Activated T-cell treated with anti-CD3 and anti-CD28 coated beads for 48 hours (primary cell): ENCODE data around the gene RAD51D.
"Not testable (repeated sequence)": the region's sequence is repeated elsewhere in the genome, so short reads cannot be mapped to it uniquely, and the experiment has no call there.

ENCODE experiments used
- DNase-seq: peaks from one replicate; pipeline ENCODE4 v3.0.0-alpha.2; 2020; ENCODE audit warnings: low read depth

The RAD51D gene

GRCh38 chr17:35090707-35091106 is 29.0 kb downstream of the RAD51D start:
- not testable (repeated sequence) for DNase-seq

- no peak for DNase-seq
Observed at GRCh38 chr17:35089586-35090296, 29.9 kb downstream of the RAD51D start.

- peak; percentile 95 for DNase-seq
Observed at GRCh38 chr17:35088881-35089585, 30.6 kb downstream of the RAD51D start.

- no peak for DNase-seq
Observed at GRCh38 chr17:35088356-35088880, 31.2 kb downstream of the RAD51D start.

DNA sequence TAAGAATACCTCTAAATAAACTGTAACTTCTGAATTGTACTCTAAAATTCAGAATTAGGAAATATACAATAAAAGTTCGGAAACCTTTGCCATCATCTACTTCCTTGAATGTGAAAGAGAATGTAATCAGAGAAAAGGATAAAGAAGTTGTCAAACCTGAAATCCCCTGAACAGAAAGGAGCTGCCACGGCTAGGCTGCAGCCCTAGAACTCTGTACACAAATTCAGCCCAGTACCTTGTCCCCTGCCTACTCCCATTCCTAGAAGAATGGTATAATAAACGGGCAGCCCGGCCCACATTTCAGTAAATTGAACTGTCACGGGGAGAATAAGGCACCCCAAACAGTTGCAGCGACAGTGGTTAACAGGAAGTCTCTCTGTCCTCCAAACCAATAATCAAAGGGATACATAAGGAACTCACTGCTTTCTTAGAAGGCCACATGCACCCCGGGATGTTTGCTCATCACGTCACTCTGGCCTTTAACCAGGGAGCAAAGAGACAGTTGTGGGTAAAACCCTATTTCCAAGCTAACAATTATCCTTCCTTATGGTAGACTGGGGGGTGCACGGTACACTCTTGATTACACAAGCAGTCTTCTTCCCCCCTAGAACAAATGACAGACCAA is 31.8 kb downstream of the RAD51D start:
- no peak for DNase-seq

DNA sequence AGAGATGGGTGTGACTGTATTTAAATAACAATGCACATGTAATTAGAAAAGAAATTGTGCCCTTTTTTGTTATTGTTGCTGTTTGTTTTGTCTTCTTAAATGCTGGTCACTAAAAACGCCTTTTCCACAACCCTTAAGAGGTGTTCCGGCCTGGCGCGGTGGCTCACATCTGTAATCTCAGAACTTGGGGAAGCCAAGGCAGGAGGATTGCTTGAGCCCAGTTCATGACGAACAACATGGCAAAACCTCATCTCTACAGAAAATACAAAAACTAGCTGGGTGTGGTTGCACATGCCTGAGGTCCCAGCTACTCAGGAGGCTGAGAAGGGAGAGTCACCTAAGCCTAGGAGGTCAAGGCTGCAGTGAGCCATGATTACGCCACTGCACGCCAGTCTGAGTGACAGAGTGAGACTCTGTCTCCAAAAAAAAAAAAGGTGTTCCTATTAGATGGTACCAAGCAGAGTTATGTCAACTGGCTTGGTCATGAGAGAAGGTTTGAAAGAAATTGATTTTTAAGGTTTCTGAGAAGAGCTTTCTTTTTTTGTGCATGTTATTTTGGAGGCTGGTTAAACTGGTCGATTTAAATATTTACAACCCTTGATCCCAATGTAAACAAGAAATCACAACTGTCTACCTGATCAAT is 32.6 kb downstream of the RAD51D start:
- DNase-seq: no peak

- DNase-seq: no peak
Observed at GRCh38 chr17:35086164-35086563, 33.5 kb downstream of the RAD51D start.

- no peak for DNase-seq
Observed at GRCh38 chr17:35084987-35085386, 34.7 kb downstream of the RAD51D start.

DNA sequence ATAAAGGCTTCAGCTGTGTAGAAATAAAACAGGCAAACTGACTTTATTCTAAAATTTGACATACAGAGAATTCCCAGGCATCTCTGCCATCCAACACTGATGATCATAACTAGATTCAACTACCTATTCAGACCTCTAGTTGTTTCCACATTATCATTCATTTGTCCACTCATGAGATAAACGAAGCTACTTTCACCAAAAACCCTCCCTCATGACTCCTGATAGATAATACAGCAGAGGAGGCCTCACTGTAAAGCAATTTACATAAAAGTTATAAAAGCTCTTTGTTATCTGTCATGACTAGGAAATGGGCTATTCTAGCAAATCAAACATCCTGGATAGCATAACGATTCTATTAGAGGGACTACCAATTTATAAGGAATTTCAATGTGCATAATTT is 36.6 kb downstream of the RAD51D start:
- no peak for DNase-seq

- no peak for DNase-seq
Observed at GRCh38 chr17:35082073-35082657, 37.5 kb downstream of the RAD51D start.

- no peak for DNase-seq
Observed at GRCh38 chr17:35081638-35082037, 38.0 kb downstream of the RAD51D start.

- no peak for DNase-seq
Observed at GRCh38 chr17:35080536-35080935, 39.1 kb downstream of the RAD51D start.

- DNase-seq: no peak
Observed at GRCh38 chr17:35079547-35080423, 39.9 kb downstream of the RAD51D start.

DNA sequence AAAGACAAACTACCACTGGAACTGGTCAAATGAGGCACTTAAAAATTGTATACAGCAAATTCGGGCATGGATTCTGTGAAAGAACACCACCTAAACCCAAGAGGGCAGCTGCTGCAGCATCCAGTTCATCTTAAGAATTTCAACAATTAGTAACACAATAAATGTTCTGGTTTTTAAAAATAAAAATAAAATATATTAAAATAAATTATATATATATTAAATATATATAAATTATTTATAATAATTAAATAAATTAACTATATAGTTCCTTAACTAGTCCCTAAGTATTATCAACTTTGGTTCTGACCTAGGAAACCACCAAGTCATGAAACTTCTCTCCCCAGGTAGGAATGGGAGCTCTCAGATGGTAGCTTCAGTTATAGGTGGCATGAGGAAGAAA is 42.8 kb downstream of the RAD51D start:
- no peak for DNase-seq

GRCh38 chr17:35074711-35075707 is 44.7 kb downstream of the RAD51D start:
- no peak for DNase-seq

DNA sequence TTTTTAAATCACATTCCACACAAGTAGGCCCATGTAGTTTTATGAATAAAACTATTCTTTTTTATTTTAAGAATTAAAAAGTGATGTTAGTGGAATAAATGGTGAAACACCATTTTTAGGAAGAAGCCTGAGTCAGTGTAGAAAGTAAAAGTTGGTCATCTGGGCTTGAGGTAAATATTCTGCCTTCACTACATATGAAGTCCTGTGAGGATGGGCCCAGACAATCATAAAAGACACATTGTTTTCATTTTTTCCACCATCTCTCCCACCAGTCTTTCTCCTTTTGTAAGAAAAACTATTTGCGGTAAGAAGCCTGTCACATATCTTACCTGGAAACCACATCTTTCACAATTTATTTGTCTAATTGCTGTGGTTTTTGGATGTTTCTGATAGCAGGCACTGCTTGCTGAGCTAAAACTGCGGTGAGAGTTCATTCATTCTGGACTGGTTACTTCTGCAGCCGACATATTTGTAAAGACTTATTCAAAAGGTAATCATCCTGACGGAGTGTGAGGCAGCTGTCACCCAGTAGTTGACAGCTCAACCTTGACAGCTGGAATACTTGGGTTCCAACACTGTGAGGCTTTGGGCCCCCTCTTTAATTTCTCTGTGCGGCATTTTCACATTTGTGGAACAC is 45.6 kb downstream of the RAD51D start:
- DNase-seq: no peak

GRCh38 chr17:35073183-35073790 is 46.4 kb downstream of the RAD51D start:
- DNase-seq: no peak

DNA sequence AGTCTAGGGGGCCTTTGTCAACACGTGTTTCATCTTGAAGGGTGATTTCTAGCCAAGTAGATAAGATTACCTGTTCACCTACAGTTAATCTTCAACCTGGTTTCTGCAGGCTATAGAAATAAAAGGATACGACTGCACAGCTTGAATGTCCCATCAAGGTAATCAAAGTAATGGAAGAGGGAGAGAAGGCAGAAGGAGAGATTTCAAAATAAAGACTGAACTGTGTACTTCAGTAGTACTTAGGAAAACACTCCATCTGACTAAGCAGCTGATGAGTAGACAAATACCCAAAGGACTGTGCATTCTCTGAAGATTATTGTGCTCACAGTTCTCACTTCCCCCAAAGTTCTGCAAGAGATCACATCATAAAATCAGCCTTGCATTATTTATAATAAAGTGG is 50.3 kb downstream of the RAD51D start:
- no peak for DNase-seq

DNA sequence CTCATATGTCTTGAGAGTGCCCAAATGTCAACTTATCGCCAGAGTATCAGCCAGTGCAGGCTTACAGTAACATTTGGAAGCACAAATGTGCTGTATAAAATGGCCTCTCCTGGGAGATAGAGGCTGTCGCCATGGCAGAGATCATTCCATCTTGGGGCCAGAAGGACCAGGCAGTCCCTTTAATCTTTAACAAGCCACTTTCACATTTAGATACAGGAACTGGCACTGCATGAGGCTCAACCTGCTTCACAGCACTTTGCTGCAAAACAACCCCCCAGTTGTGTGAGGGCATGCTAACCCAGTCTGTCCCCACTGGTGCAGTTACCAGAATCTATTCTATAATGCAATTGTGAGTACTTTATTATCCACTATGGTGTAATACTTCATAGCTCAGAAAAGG is 51.4 kb downstream of the RAD51D start:
- no peak for DNase-seq
